Lung (tissue), 12 donors: Measurements from ENCODE around the gene TBCD. TPM values are rescaled to one million over a fixed set of nuclear protein-coding genes. Genes with fewer than 3 reads are reported as not detected.

ENCODE experiments used
- ATAC-seq: fragments of 200-7000 bp; cut with Tn5 transposase; one replicate; pipeline ENCODE4 v1.9.1; 2020; ENCODE audit warnings: moderate number of reproducible peaks; ENCODE audit not compliant: insufficient read depth, low FRiP score
- DNase-seq, 3 donors: peaks; one replicate each; pipeline ENCODE4 v3.0.0-alpha.2; 2013 to 2017
- H3K27ac ChIP-seq, 2 donors: one replicate each; pipeline ENCODE4 v1.5.1; 2013; ENCODE audit warnings: mild to moderate bottlenecking in 2 of 2, moderate library complexity in 2 of 2, control low read depth in 1 of 2, inconsistent platforms in 1 of 2, low read depth in 1 of 2, low read length in 1 of 2
- H3K27me3 ChIP-seq, 3 donors: one replicate each; pipeline ENCODE4 v1.5.1; 2013; ENCODE audit warnings: low read length in 2 of 3; ENCODE audit not compliant: control insufficient read depth in 3 of 3, insufficient read depth in 3 of 3
- H3K36me3 ChIP-seq, 4 donors: one replicate each; pipeline ENCODE4 v1.5.1; 2013; ENCODE audit warnings: low read length in 4 of 4, mild to moderate bottlenecking in 1 of 4, moderate library complexity in 1 of 4; ENCODE audit not compliant: control insufficient read depth in 4 of 4, insufficient read depth in 4 of 4
- H3K4me1 ChIP-seq, 5 donors: one replicate each; pipeline ENCODE4 v1.5.1; 2013; ENCODE audit warnings: low read length in 5 of 5, mild to moderate bottlenecking in 2 of 5, moderate library complexity in 1 of 5; ENCODE audit not compliant: control insufficient read depth in 5 of 5, insufficient read depth in 5 of 5
- H3K4me3 ChIP-seq: one replicate; pipeline ENCODE4 v1.5.1; 2013; ENCODE audit warnings: mild to moderate bottlenecking, control low read depth, moderate library complexity
- H3K9ac ChIP-seq, 2 donors: one replicate each; pipeline ENCODE4 v1.5.1; 2013; ENCODE audit warnings: low read length in 2 of 2, control low read depth in 1 of 2; ENCODE audit not compliant: insufficient read depth in 1 of 2
- H3K9me3 ChIP-seq, 4 donors: one replicate each; pipeline ENCODE4 v1.5.1; 2013; ENCODE audit warnings: low read length in 3 of 4, mild to moderate bottlenecking in 1 of 4, moderate library complexity in 1 of 4; ENCODE audit not compliant: control insufficient read depth in 4 of 4, insufficient read depth in 3 of 4
- CTCF ChIP-seq: IDR thresholded peaks from 2 replicates; pipeline ENCODE4 v1.5.1; 2012; ENCODE audit warnings: mild to moderate bottlenecking; ENCODE audit errors: control extremely low read depth, extremely low read depth
- WGBS, 2 donors: extraction: QIAGEN DNeasy Blood & Tissue Kit; methylation state at CpG; one replicate each; pipeline ENCODE4 v1.1.7; 2013; 5-methylcytosine and 5-hydroxymethylcytosine counted together
- polyA plus RNA-seq, 2 donors: library from polyadenylated mRNA; stranded (reverse); fragments of 200-250 nt; gene quantifications; one replicate each; pipeline ENCODE4 v1.2.1, GENCODE V29; 2013
- total RNA-seq, 2 donors: library from RNA; depleted of rRNA in 1 of 2; stranded (reverse); fragments of >200 nt in 1 of 2; gene quantifications; one replicate each; pipeline ENCODE4 v1.2.1, GENCODE V29; 2014 to 2021
- donor health status: control.
- donor health status: control.
- donor health status: Bipolar disorder and iron deficiency.
- donor health status: healthy.
- donor health status: DM: yes; HTN: yes; CAD: no.

TBCD gene
- total and polyA plus RNA-seq, 4 donors: 57.6 to 119 (median 90.3) TPM

- no peak for TF ChIP-seq CTCF
- no peaks in the 10 kb centered on the region for H3K27me3 ChIP-seq
- H3K4me1 ChIP-seq: peaks cover 0 to 12% (median 4%) of the 10 kb centered on the region in 5 donors
- ATAC-seq (no peak), DNase-seq (no peak)
- no peak overlapping the region for H3K27ac ChIP-seq
- H3K36me3 ChIP-seq: peaks cover 0 to 6% (median 3%) of the 10 kb centered on the region in 4 donors
- H3K4me3 ChIP-seq: no peak overlapping the region
- WGBS, 2 donors: 93 to 94% methylated on average over 28 of the region's 28 CpGs
- no peak overlapping the region for H3K9ac ChIP-seq
- H3K9me3 ChIP-seq: peaks cover 0 to 5% (median 1%) of the 10 kb centered on the region in 4 donors
Measured at GRCh38 chr17:82959242-82959930, 207.5 kb downstream of the TBCD start.

GRCh38 chr17:82959990-82960418 is 208.1 kb downstream of the TBCD start:
- Histone ChIP-seq H3K4me3 (no peak overlapping the region), H3K9ac (no peak overlapping the region), H3K9me3 (peaks cover 0 to 5% (median 1%) of the 10 kb centered on the region in 4 donors), H3K27ac (no peak overlapping the region), H3K4me1 (peaks cover 0 to 12% (median 4%) of the 10 kb centered on the region in 5 donors), H3K27me3 (no peaks in the 10 kb centered on the region), H3K36me3 (peaks cover 0 to 6% (median 3%) of the 10 kb centered on the region in 4 donors)
- WGBS, 2 donors: 96 to 98% methylated on average over 23 of the region's 23 CpGs
- no peak for TF ChIP-seq CTCF
- DNase-seq (no peak), ATAC-seq (no peak)

- Histone ChIP-seq H3K4me3 (no peak overlapping the region), H3K27me3 (no peaks in the 10 kb centered on the region), H3K4me1 (peaks cover 0 to 12% (median 4%) of the 10 kb centered on the region in 5 donors), H3K36me3 (peaks cover 0 to 6% (median 3%) of the 10 kb centered on the region in 4 donors), H3K9ac (no peak overlapping the region), H3K9me3 (peaks cover 0 to 2% (median 0%) of the 10 kb centered on the region in 4 donors), H3K27ac (no peak overlapping the region)
- DNase-seq (no peak), ATAC-seq (no peak)
- no peak for TF ChIP-seq CTCF
- WGBS, 2 donors: 96 to 98% methylated on average over 66 to 67 of the region's 67 CpGs
Measured at GRCh38 chr17:82960419-82961271, 208.8 kb downstream of the TBCD start.
